Measurements from ENCODE around the gene AARS2.
A peak's percentile ranks its signal among the peaks of the same experiment; 100 is the strongest.
"Not testable (repeated sequence)": the region's sequence is repeated elsewhere in the genome, so short reads cannot be mapped to it uniquely, and the experiment has no call there.

Gene AARS2

DNA sequence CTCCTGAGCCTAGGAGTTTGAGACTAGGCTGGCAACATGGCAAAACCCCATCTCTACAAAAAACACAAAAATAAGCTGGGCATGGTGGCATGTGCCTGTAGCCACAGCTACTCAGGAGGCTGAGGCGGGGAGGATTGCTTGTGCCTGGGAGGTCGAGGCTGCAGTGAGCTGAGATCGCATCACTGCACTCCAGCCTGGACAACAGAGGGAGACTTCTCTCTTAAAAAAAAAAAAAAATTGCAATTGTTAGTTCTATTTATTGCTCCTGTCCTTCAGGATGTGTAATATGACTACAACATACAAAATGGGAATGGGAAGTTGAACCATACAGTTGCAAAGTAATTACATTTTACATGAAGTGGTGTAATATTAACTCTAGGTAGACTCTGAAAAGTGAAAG is 8.1 kb upstream of the AARS2 start:
- Mint-ChIP-seq H3K4me1 (no peaks in the 10 kb centered on the region), H3K9me3 (no peaks in the 10 kb centered on the region), H3K36me3 (ENCODE audit: insufficient read depth) (no peaks in the 10 kb centered on the region), H3K4me3 (no peak overlapping the region), H3K27ac (ENCODE audit: low read depth) (no peak overlapping the region), H3K27me3 (peaks cover 43% of the 10 kb centered on the region)
- ATAC-seq (replicated peaks; ENCODE audit: extremely low read depth, poor library complexity, severe bottlenecking) (no peak), DNase-seq (ENCODE audit: low spot score in 2 of 2) (no peak)

DNA sequence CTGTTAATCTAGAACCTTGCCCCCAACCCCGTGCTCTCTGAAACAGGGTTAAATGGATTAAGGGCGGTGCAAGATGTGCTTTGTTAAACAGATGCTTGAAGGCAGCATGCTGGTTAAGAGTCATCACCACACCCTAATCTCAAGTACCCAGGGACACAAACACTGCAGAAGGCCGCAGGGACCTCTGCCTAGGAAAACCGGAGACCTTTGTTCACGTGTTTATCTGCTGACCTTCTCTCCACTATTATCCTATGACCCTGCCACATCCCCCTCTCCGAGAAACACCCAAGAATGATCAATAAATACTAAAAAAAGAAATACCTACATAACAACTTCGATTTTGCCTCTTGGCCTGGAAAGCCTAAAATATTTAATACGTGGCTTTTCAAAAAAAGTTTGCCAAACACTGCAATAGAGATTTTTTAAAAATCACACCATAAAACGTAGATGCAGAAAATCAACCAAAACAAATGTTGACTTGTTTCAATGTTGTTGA is 4.0 kb upstream of the AARS2 start:
- not testable (repeated sequence) for DNase-seq (ENCODE audit: low spot score in 2 of 2); ATAC-seq (replicated peaks; ENCODE audit: extremely low read depth, poor library complexity, severe bottlenecking); H3K27ac Mint-ChIP-seq (ENCODE audit: low read depth); H3K4me3 Mint-ChIP-seq; H3K9me3 Mint-ChIP-seq; H3K36me3 Mint-ChIP-seq (ENCODE audit: insufficient read depth)
- Mint-ChIP-seq H3K27me3 (peaks cover 43% of the 10 kb centered on the region), H3K4me1 (peaks cover 16% of the 10 kb centered on the region)

DNA sequence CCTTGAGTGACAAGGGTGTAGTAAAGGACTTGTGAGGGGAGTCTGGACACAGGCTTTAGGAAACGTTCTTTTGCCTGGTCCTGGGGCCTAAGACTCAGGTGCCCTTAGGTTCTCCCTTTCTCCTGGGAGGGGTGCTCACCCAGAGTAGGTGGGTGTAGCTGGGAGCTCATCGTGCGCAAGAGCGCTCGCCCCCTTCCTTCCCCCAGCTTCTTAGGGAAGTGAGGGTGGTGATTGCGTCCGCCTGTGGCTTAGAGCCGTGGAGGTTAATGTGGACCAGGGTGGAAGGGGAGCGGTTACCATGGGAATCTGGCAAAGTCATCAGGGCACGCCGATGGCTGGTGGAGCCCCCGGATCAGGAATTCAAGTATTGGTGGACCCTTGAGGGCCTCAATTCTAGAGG is 3.3 kb upstream of the AARS2 start:
- Mint-ChIP-seq H3K27ac (ENCODE audit: low read depth) (no peak overlapping the region), H3K4me3 (no peak overlapping the region), H3K36me3 (ENCODE audit: insufficient read depth) (peaks cover 9% of the 10 kb centered on the region), H3K9me3 (no peaks in the 10 kb centered on the region), H3K4me1 (peaks cover 23% of the 10 kb centered on the region), H3K27me3 (peaks cover 43% of the 10 kb centered on the region)
- DNase-seq (ENCODE audit: low spot score in 2 of 2), result no peak
- ATAC-seq (replicated peaks; ENCODE audit: extremely low read depth, poor library complexity, severe bottlenecking), result no peak

DNA sequence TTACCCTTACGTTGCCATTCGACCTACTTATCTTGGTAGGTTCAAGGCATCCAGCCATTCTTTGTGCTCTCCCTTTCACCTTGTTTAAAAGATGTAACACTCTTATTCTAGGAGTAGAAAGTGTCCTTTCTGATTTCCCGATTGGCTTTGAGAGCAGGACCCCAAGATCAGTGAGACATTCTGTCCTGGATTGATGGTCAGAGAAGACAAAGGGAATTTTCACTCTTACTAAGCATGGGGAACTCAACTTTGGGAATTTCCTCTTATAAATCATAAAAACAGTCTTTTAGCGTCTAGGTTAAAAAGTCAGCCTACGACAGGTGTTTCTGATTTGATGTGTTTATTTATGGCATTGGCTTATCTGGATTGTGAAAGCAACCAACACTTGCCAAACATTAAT is 2.8 kb upstream of the AARS2 start:
- Mint-ChIP-seq H3K4me3 (no peak overlapping the region), H3K4me1 (peaks cover 24% of the 10 kb centered on the region), H3K27me3 (peaks cover 38% of the 10 kb centered on the region), H3K36me3 (ENCODE audit: insufficient read depth) (peaks cover 9% of the 10 kb centered on the region), H3K27ac (ENCODE audit: low read depth) (no peak overlapping the region), H3K9me3 (no peaks in the 10 kb centered on the region)
- ATAC-seq (replicated peaks; ENCODE audit: extremely low read depth, poor library complexity, severe bottlenecking), result no peak
- no peak for DNase-seq (ENCODE audit: low spot score in 2 of 2)

DNA sequence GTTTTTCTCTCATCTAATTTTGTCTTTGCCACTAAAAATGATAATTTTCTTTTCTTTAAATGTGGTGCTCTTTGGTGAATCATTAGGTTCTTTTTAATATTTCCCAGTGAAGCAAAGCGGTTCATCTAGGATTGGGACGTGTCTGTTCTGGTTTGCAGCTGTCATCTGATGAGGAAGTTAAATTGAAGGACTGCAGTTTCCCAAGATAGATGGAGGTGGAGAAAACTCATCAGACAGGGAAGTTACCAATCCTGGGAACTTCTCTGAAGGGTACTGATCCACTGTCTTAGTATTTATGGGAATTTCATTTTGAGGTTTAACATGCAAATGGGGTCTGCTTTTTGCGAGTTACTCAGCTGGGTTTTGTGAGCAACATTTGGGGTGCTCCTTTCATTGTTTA is 2.4 kb upstream of the AARS2 start:
- H3K27me3 Mint-ChIP-seq, result peaks cover 33% of the 10 kb centered on the region
- ATAC-seq (replicated peaks; ENCODE audit: extremely low read depth, poor library complexity, severe bottlenecking) (no peak), DNase-seq (ENCODE audit: low spot score in 2 of 2) (no peak)
- H3K27ac Mint-ChIP-seq (ENCODE audit: low read depth), result no peak overlapping the region
- H3K9me3 Mint-ChIP-seq, result no peaks in the 10 kb centered on the region
- H3K4me3 Mint-ChIP-seq, result no peak overlapping the region
- H3K4me1 Mint-ChIP-seq, result peaks cover 24% of the 10 kb centered on the region
- peaks cover 10% of the 10 kb centered on the region for H3K36me3 Mint-ChIP-seq (ENCODE audit: insufficient read depth)

DNA sequence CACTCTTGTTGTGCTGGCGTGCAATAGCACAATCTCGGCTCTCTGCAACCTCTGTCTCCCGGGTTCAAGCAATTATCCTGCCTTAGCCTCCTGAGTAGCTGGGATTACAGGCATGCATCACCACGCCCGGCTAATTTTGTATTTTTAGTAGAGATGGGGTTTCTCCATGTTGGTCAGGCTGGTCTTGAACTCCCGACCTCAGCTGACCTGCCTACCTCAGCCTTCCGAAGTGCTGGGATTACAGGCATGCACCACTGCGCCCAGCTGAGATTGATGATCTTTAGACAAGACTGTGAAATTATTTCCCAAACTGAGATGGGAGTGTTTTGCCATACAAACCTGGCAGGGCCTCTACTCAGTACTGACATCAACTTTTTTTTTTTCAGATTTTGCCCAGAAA is 1.5 kb upstream of the AARS2 start:
- not testable (repeated sequence) for H3K9me3 Mint-ChIP-seq

DNA sequence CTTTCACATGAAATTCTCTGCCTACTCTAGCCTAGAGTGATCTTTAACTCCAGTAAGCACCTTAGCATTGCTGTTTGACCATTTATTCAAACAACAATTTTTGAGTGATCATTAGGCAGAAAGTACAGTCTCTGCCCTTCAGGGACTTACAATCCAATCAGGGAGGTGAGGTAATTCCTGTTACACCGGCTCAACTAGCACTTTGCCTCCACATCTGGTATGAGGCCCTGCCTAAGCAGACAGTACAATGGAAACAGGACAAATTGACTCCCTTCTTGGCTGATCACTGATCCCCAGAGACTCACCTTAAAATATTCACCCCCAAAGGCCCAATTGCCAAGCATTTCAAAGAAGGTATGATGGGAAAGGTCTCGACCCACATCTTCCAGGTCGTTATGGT is 1.4 kb downstream of the AARS2 start:
- Mint-ChIP-seq H3K27ac (ENCODE audit: low read depth) (no peak overlapping the region), H3K4me1 (peaks cover 32% of the 10 kb centered on the region), H3K36me3 (ENCODE audit: insufficient read depth) (peaks cover 24% of the 10 kb centered on the region), H3K4me3 (peak overlapping the region; percentile 100), H3K27me3 (no peaks in the 10 kb centered on the region), H3K9me3 (no peaks in the 10 kb centered on the region)
- no peak for DNase-seq (ENCODE audit: low spot score in 2 of 2)
- no peak for ATAC-seq (replicated peaks; ENCODE audit: extremely low read depth, poor library complexity, severe bottlenecking)

More for the DNA sequence above, 1.5 kb upstream of the AARS2 start:
- Mint-ChIP-seq H3K36me3 (ENCODE audit: insufficient read depth) (peaks cover 16% of the 10 kb centered on the region), H3K27me3 (peaks cover 25% of the 10 kb centered on the region), H3K4me1 (peaks cover 31% of the 10 kb centered on the region)
- not testable (repeated sequence) for H3K27ac Mint-ChIP-seq (ENCODE audit: low read depth); DNase-seq (ENCODE audit: low spot score in 2 of 2); ATAC-seq (replicated peaks; ENCODE audit: extremely low read depth, poor library complexity, severe bottlenecking); H3K4me3 Mint-ChIP-seq

DNA sequence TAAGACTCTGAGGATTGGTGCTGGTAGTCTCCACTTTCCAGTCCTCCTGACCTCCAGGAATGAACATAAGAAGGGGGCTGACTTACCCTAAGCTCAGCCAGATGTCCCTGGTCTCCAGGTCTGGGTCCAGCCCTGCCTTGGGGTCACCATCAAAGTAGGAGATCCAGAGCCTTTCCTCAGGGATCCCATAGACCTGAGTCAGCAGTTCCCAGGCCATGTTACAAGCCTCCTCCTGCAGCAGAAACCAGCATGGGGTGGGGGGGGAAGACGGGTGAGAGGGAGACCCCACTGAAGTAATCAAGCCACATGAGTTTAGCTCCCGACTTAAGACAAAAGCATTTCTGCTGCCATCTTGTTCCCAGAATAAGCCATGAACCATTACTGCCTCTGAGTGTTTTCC is 1.8 kb downstream of the AARS2 start:
- Mint-ChIP-seq H3K4me3 (peak overlapping the region; percentile 100), H3K27me3 (no peaks in the 10 kb centered on the region), H3K4me1 (peaks cover 32% of the 10 kb centered on the region), H3K36me3 (ENCODE audit: insufficient read depth) (peaks cover 25% of the 10 kb centered on the region), H3K27ac (ENCODE audit: low read depth) (no peak overlapping the region), H3K9me3 (no peaks in the 10 kb centered on the region)
- ATAC-seq (replicated peaks; ENCODE audit: extremely low read depth, poor library complexity, severe bottlenecking) (no peak), DNase-seq (ENCODE audit: low spot score in 2 of 2) (no peak)

DNA sequence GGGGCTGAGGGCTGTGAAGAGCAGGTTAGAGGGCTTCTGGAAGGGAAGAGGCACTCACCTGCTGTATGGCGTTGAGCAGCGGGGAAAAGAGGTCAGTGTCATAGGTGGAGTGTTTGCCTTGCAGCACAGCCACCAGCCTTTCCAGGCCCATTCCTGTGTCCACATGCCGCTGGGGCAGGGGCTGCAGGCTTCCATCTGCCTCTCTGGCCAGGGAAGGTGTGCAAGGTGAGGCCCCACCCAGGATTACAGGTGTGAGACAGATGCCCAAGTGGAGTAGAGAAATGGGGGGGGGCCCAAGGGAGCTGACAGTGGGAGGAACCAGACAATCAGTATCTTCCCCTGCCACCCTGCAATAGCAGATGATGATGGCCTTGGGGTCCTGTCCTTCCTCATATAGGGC is 2.9 kb downstream of the AARS2 start:
- Mint-ChIP-seq H3K27me3 (no peaks in the 10 kb centered on the region), H3K9me3 (no peaks in the 10 kb centered on the region), H3K4me1 (peaks cover 32% of the 10 kb centered on the region), H3K27ac (ENCODE audit: low read depth) (peak overlapping the region; percentile 17), H3K4me3 (no peak overlapping the region), H3K36me3 (ENCODE audit: insufficient read depth) (peaks cover 30% of the 10 kb centered on the region)
- ATAC-seq (replicated peaks; ENCODE audit: extremely low read depth, poor library complexity, severe bottlenecking), result no peak
- no peak for DNase-seq (ENCODE audit: low spot score in 2 of 2)

DNA sequence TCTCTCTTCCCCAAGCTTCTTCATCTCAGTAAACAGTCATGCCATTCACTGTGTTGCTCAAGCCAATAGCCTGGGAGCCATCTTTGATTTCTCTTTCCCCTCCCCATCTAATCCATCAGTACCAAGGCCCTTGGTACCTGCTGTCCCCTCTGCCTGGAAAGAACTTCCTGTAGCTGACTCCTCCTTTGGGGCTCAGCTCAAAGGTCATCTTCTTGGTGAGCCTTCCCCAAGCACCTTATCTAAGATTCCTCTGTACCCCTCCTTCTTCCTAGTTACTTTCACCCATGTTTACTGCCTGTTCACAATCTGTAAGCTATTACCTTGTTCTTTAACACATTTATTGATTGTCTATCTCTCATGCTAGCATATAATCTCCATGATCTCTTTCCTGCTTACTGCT is 3.5 kb downstream of the AARS2 start:
- Mint-ChIP-seq H3K4me3 (no peak overlapping the region), H3K36me3 (ENCODE audit: insufficient read depth) (peaks cover 34% of the 10 kb centered on the region), H3K27ac (ENCODE audit: low read depth) (peak overlapping the region; percentile 17), H3K4me1 (peaks cover 32% of the 10 kb centered on the region), H3K9me3 (no peaks in the 10 kb centered on the region), H3K27me3 (no peaks in the 10 kb centered on the region)
- DNase-seq (ENCODE audit: low spot score in 2 of 2) (no peak), ATAC-seq (replicated peaks; ENCODE audit: extremely low read depth, poor library complexity, severe bottlenecking) (no peak)

DNA sequence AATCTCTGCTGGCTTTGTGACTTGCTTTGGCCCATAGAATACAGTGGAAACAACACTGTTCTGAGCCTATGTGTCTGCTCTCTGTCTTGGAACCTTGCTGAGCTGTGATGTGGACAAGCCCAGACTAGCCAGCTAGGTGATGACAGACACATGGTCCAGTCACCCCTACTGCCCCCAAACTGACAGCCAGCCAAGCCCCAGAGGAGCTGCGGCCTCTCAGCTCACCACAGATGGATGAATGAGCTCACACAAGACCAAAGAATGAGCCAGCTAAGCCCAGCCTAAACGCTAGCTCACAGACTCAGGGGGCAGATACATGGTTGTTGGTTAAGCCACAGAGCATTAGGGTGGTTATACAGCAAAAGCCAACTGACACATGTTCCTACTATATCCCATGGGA is 4.1 kb downstream of the AARS2 start:
- Mint-ChIP-seq H3K4me1 (peaks cover 32% of the 10 kb centered on the region), H3K27me3 (no peaks in the 10 kb centered on the region), H3K9me3 (no peaks in the 10 kb centered on the region), H3K4me3 (no peak overlapping the region), H3K27ac (ENCODE audit: low read depth) (no peak overlapping the region), H3K36me3 (ENCODE audit: insufficient read depth) (peaks cover 34% of the 10 kb centered on the region)
- DNase-seq (ENCODE audit: low spot score in 2 of 2) (no peak), ATAC-seq (replicated peaks; ENCODE audit: extremely low read depth, poor library complexity, severe bottlenecking) (no peak)

DNA sequence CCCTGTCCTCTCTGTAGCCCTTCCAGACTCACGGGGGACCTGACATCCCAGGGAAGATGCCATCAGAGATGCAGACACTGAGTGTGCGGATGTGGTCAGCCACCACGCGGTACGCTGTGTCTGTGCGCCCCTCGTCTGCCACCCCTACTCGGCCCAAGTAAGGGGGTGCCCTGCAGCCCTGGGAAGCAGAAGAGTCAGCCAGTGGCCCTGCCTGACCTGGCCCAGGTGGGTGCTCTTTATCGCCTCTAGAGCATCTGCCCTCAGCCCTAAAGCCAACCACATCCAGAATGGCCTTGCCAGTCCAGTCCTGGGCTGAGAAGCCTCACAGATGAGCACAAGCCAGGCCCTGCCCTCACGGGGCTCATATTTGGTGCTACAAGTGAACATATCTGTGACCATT is 5.9 kb downstream of the AARS2 start:
- H3K4me1 Mint-ChIP-seq, result peaks cover 16% of the 10 kb centered on the region
- H3K27ac Mint-ChIP-seq (ENCODE audit: low read depth), result no peak overlapping the region
- DNase-seq (ENCODE audit: low spot score in 2 of 2) (no peak), ATAC-seq (replicated peaks; ENCODE audit: extremely low read depth, poor library complexity, severe bottlenecking) (no peak)
- H3K27me3 Mint-ChIP-seq, result no peaks in the 10 kb centered on the region
- H3K36me3 Mint-ChIP-seq (ENCODE audit: insufficient read depth), result peaks cover 34% of the 10 kb centered on the region
- no peak overlapping the region for H3K4me3 Mint-ChIP-seq
- no peaks in the 10 kb centered on the region for H3K9me3 Mint-ChIP-seq

DNA sequence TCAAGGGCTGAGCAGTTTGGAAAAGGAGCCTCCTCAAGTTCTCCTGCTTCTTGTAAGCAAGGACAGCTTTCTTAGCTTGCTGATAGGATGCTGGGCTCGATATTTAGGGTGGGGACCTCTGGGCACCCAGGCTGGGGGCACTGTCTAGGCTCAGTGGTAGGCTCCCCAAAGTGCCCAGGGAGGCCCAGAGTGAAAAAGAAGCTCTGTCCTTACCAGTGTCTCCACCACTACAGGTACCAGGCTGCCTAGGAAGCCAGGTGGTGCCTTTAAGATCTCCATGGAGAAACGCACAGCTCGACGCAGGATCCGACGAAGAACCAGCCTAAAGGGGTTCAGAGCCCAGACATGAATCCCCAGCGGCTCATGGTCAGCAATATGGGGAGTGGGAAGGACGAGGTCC is 6.4 kb downstream of the AARS2 start:
- peaks cover 32% of the 10 kb centered on the region for H3K36me3 Mint-ChIP-seq (ENCODE audit: insufficient read depth)
- H3K4me1 Mint-ChIP-seq, result peaks cover 11% of the 10 kb centered on the region

More for the DNA sequence above, 6.4 kb downstream of the AARS2 start:
- H3K27ac Mint-ChIP-seq (ENCODE audit: low read depth), result no peak overlapping the region
- H3K27me3 Mint-ChIP-seq, result no peaks in the 10 kb centered on the region
- H3K9me3 Mint-ChIP-seq, result no peaks in the 10 kb centered on the region
- DNase-seq (ENCODE audit: low spot score in 2 of 2), result no peak
- no peak for ATAC-seq (replicated peaks; ENCODE audit: extremely low read depth, poor library complexity, severe bottlenecking)
- no peak overlapping the region for H3K4me3 Mint-ChIP-seq

Measured in central memory CD8-positive, alpha-beta T cell (primary cell).